H1 (cell line): Measurements from ENCODE around the gene PTX3. TPM values are rescaled to one million over a fixed set of nuclear protein-coding genes. Genes with fewer than 3 reads are reported as not detected.

Source experiments
- CTCF ChIA-PET: fragments of 300-600 bp; sonication (Branson Sonifier 250); formaldehyde crosslinking; loops from one replicate; lab custom pipeline; 2021; ENCODE audit not compliant: partially characterized antibody; lab: Charles Lee
- POLR2A ChIA-PET: fragments of 300-600 bp; sonication (Branson Sonifier 250); formaldehyde crosslinking; loops from one replicate; lab custom pipeline; 2021; ENCODE audit warnings: inconsistent platforms; ENCODE audit not compliant: partially characterized antibody; lab: Charles Lee
- DNase-seq, 2 experiments: peaks; one replicate each; pipeline versions ENCODE4 v3.0.0 to v3.0.0-alpha.2; 2010 to 2022; ENCODE audit warnings: low spot score in 2 of 2, low read depth in 1 of 2, mixed read lengths in 1 of 2
- FAIRE-seq: peaks from 2 replicates; lab custom pipeline; 2011; peaks lifted over from hg19 to GRCh38; lab: Jason Lieb, UNC
- H2AFZ ChIP-seq: 2 replicates; pipeline ENCODE4 v1.8.1; 2012; ENCODE audit warnings: low read length, inconsistent platforms
- H2AK5ac ChIP-seq: 2 replicates; pipeline ENCODE4 v1.6.1; 2013; ENCODE audit warnings: low read depth, low read length
- H2BK120ac ChIP-seq: replicated peaks from 2 replicates; pipeline ENCODE3; 2013; ENCODE audit warnings: low read depth, low read length, inconsistent platforms
- H2BK12ac ChIP-seq: 2 replicates; pipeline ENCODE4 v1.6.1; 2013; ENCODE audit warnings: low read depth, low read length
- H2BK15ac ChIP-seq: 2 replicates; pipeline ENCODE4 v1.6.1; 2013; ENCODE audit warnings: low read length
- H2BK20ac ChIP-seq: 2 replicates; pipeline ENCODE4 v1.6.1; 2013; ENCODE audit warnings: low read length
- H2BK5ac ChIP-seq: 2 replicates; pipeline ENCODE4 v1.6.1; 2013; ENCODE audit warnings: low read depth, low read length
- H3K14ac ChIP-seq: 2 replicates; pipeline ENCODE4 v1.6.1; 2013; ENCODE audit warnings: inconsistent platforms; ENCODE audit not compliant: insufficient read length
- H3K18ac ChIP-seq: 2 replicates; pipeline ENCODE4 v1.6.1; 2013; ENCODE audit warnings: low read length; ENCODE audit errors: extremely low read depth
- H3K23ac ChIP-seq: 2 replicates; pipeline ENCODE4 v1.6.1; 2013; ENCODE audit warnings: inconsistent platforms; ENCODE audit not compliant: insufficient read length
- H3K23me2 ChIP-seq: 2 replicates; pipeline ENCODE4 v1.6.1; 2013; ENCODE audit warnings: low read depth, low read length
- H3K27ac ChIP-seq: 2 replicates; pipeline ENCODE4 v1.6.1; 2011; ENCODE audit warnings: low read depth, low read length, inconsistent platforms
- H3K27me3 ChIP-seq, 4 experiments: replicated peaks in 1 of 4; 1 replicate in 1 of 4; 2 replicates in 3 of 4; pipeline versions ENCODE4 v1.6.1 to v1.8.1; 2011 to 2013; ENCODE audit warnings: low read length in 3 of 4, mild to moderate bottlenecking in 3 of 4, inconsistent platforms in 2 of 4, mixed read lengths in 2 of 4, moderate library complexity in 1 of 4; ENCODE audit not compliant: control insufficient read depth in 3 of 4, insufficient read depth in 3 of 4; ENCODE audit errors: extremely low read depth in 1 of 4
- H3K36me3 ChIP-seq, 4 experiments: 2 replicates each; pipeline versions ENCODE4 v1.6.1 to v1.8.1; 2011 to 2013; ENCODE audit warnings: mild to moderate bottlenecking in 4 of 4, low read length in 3 of 4, moderate library complexity in 2 of 4, control low read depth in 1 of 4, inconsistent platforms in 1 of 4; ENCODE audit not compliant: insufficient read depth in 4 of 4, control insufficient read depth in 2 of 4
- H3K4ac ChIP-seq: replicated peaks from 2 replicates; pipeline ENCODE3; 2013; ENCODE audit warnings: low read length, low read depth, mixed read lengths, inconsistent platforms; ENCODE audit not compliant: insufficient read length
- H3K4me1 ChIP-seq, 4 experiments: replicated peaks in 1 of 4; 1 replicate in 1 of 4; 2 replicates in 3 of 4; pipeline versions ENCODE4 v1.6.1 to v1.8.1; 2011 to 2013; ENCODE audit warnings: low read length in 3 of 4, inconsistent platforms in 2 of 4, mixed read lengths in 1 of 4; ENCODE audit not compliant: insufficient read depth in 4 of 4, control insufficient read depth in 3 of 4
- H3K4me2 ChIP-seq, 2 experiments: 2 replicates each; pipeline versions ENCODE4 v1.6.1 to v1.8.1; 2011 to 2013; ENCODE audit warnings: low read depth in 2 of 2, low read length in 2 of 2, control low read depth in 1 of 2, inconsistent platforms in 1 of 2, mild to moderate bottlenecking in 1 of 2; ENCODE audit not compliant: insufficient read depth in 1 of 2
- H3K4me3 ChIP-seq, 4 experiments: fragments of 200-600, 300-600 bp in 1 of 4; sonication (generic), shearing (Covaris generic), sonication (Bioruptor Twin) in 1 of 4; 2 replicates each; pipeline versions ENCODE4 v1.5.1 to v1.8.1; 2011 to 2016; ENCODE audit warnings: low read length in 4 of 4, low read depth in 3 of 4, control low read depth in 2 of 4, inconsistent platforms in 2 of 4, mild to moderate bottlenecking in 2 of 4, mixed read lengths in 1 of 4, moderate library complexity in 1 of 4; ENCODE audit not compliant: insufficient read depth in 2 of 4; ENCODE audit errors: extremely low read depth in 1 of 4
- H3K56ac ChIP-seq: replicated peaks from 2 replicates; pipeline ENCODE3; 2013; ENCODE audit warnings: low read depth, mild to moderate bottlenecking, mixed read lengths, low read length, inconsistent platforms; ENCODE audit not compliant: insufficient read length
- H3K79me1 ChIP-seq: 2 replicates; pipeline ENCODE4 v1.6.1; 2013; ENCODE audit warnings: low read depth, low read length, control low read depth
- H3K79me2 ChIP-seq, 2 experiments: 2 replicates each; pipeline versions ENCODE4 v1.6.1 to v1.8.1; 2012 to 2013; ENCODE audit warnings: low read length in 2 of 2, mild to moderate bottlenecking in 2 of 2, inconsistent platforms in 1 of 2; ENCODE audit not compliant: insufficient read depth in 2 of 2, control insufficient read depth in 1 of 2
- H3K9ac ChIP-seq, 4 experiments: replicated peaks in 1 of 4; 1 replicate in 1 of 4; 2 replicates in 3 of 4; pipeline versions ENCODE4 v1.6.1 to v1.8.1; 2011 to 2013; ENCODE audit warnings: low read depth in 3 of 4, low read length in 3 of 4, control low read depth in 2 of 4, mild to moderate bottlenecking in 2 of 4, moderate library complexity in 2 of 4, inconsistent platforms in 1 of 4; ENCODE audit errors: extremely low read depth in 1 of 4
- H3K9me3 ChIP-seq, 2 experiments: 2 replicates each; pipeline versions ENCODE4 v1.6.1 to v1.8.1; 2012 to 2013; ENCODE audit warnings: mild to moderate bottlenecking in 2 of 2, moderate library complexity in 2 of 2, control low read depth in 1 of 2, inconsistent platforms in 1 of 2, low read depth in 1 of 2, low read length in 1 of 2, mixed read lengths in 1 of 2; ENCODE audit not compliant: insufficient read depth in 2 of 2
- H4K20me1 ChIP-seq, 2 experiments: replicated peaks in 1 of 2; 2 replicates each; pipeline versions ENCODE3 to v1.8.1; 2011 to 2013; ENCODE audit warnings: inconsistent platforms in 2 of 2, low read length in 2 of 2, mild to moderate bottlenecking in 1 of 2; ENCODE audit not compliant: insufficient read depth in 2 of 2, control insufficient read depth in 1 of 2
- H4K5ac ChIP-seq: 2 replicates; pipeline ENCODE4 v1.6.1; 2013; ENCODE audit warnings: low read length, low read depth, mixed read lengths, inconsistent platforms; ENCODE audit not compliant: insufficient read length
- H4K8ac ChIP-seq: 2 replicates; pipeline ENCODE4 v1.8.0; 2013; ENCODE audit warnings: mild to moderate bottlenecking, moderate library complexity, low read length, inconsistent platforms; ENCODE audit not compliant: insufficient read depth; ENCODE audit errors: extremely low read depth
- H4K91ac ChIP-seq: replicated peaks from 2 replicates; pipeline ENCODE3; 2013; ENCODE audit warnings: low read length, mixed read lengths, inconsistent platforms; ENCODE audit not compliant: insufficient read length
- BCL11A ChIP-seq, 2 experiments: IDR thresholded peaks; one replicate each; pipeline ENCODE4 v1.6.1; 2011; ENCODE audit warnings: low read depth in 2 of 2, low read length in 2 of 2, mild to moderate bottlenecking in 2 of 2
- CHD2 ChIP-seq: IDR thresholded peaks from 2 replicates; pipeline ENCODE4 v1.6.1; 2012; ENCODE audit warnings: low read length, improper control_type of control experiment
- EZH2 ChIP-seq: fragments of 200-600 bp; sonication (generic); IDR thresholded peaks from 2 replicates; pipeline ENCODE4 v1.7.1; 2012; ENCODE audit warnings: low read depth, mild to moderate bottlenecking, moderate library complexity, low read length, inconsistent platforms; ENCODE audit not compliant: severe bottlenecking
- FOSL1 ChIP-seq: IDR thresholded peaks from 2 replicates; pipeline ENCODE4 v1.6.1; 2011; ENCODE audit warnings: mild to moderate bottlenecking, low read depth, low read length, moderate library complexity; ENCODE audit not compliant: insufficient read depth
- HDAC6 ChIP-seq: IDR thresholded peaks from one replicate; pipeline ENCODE4 v1.7.1; 2012; ENCODE audit warnings: low read depth, mild to moderate bottlenecking, inconsistent platforms, low read length, moderate library complexity
- PHF8 ChIP-seq: fragments of 200-600 bp; sonication (generic); conservative IDR thresholded peaks from 2 replicates; pipeline ENCODE4 v1.7.1; 2012; ENCODE audit warnings: low read depth, mild to moderate bottlenecking, inconsistent platforms, low read length, moderate library complexity
- RNF2 ChIP-seq: fragments of 200-900, 300-1000 bp; sonication (generic); IDR thresholded peaks from 2 replicates; pipeline ENCODE4 v1.7.1; 2016; ENCODE audit warnings: borderline replicate concordance, low read depth, mild to moderate bottlenecking, antibody characterized with exemption, low read length; ENCODE audit not compliant: poor library complexity, severe bottlenecking; ENCODE audit errors: missing control alignments
- SP1 ChIP-seq: IDR thresholded peaks from 2 replicates; pipeline ENCODE4 v1.6.1; 2011; ENCODE audit warnings: low read depth, low read length
- YY1 ChIP-seq: IDR thresholded peaks from 2 replicates; pipeline ENCODE4 v1.6.1; 2011; ENCODE audit warnings: low read depth, mild to moderate bottlenecking, low read length
- WGBS, 2 experiments: shearing (Covaris generic) in 1 of 2; methylation state at CpG; one replicate each; pipeline versions ENCODE4 v1.1.6 to v1.1.7; 2013 to 2015; ENCODE audit warnings: low lambda C conversion rate in 2 of 2, mixed read lengths in 2 of 2, inconsistent platforms in 1 of 2, low coverage in 1 of 2, missing lambda C conversion rate in 1 of 2; ENCODE audit not compliant: insufficient replicate concordance in 2 of 2, insufficient coverage in 1 of 2, insufficient read length in 1 of 2; ENCODE audit errors: extremely low coverage in 1 of 2, missing lambda C conversion rate in 1 of 2; 5-methylcytosine and 5-hydroxymethylcytosine counted together
- polyA plus RNA-seq, 7 experiments: library from polyadenylated mRNA; depleted of rRNA in 3 of 7; stranded (reverse) in 5 of 7; unstranded in 2 of 7; fragments of >200 nt in 5 of 7; fragments of 200-250 nt in 2 of 7; gene quantifications; 1 replicate in 5 of 7; 2 replicates in 1 of 7; 4 replicates in 1 of 7; pipeline versions ENCODE4 v1.2.1 to v1.2.3, GENCODE V29; 2011 to 2013; ENCODE audit warnings: missing spikeins in 2 of 7, mixed read lengths in 2 of 7
- total RNA-seq: library from RNA; stranded (reverse); fragmentation: NEBNext Ultra II Directional; extraction: Animal tissue kit (Norgen Biotek cat#: 25700); gene quantifications from 2 replicates; pipeline ENCODE4 v1.2.1, GENCODE V29; 2021

PTX3 gene
- total and polyA plus RNA-seq, 2 of the 8 experiments (the other 6 are each of a cell fraction or from before 2014, with no cell fraction given), result 1.2 to 1.7 TPM

DNA sequence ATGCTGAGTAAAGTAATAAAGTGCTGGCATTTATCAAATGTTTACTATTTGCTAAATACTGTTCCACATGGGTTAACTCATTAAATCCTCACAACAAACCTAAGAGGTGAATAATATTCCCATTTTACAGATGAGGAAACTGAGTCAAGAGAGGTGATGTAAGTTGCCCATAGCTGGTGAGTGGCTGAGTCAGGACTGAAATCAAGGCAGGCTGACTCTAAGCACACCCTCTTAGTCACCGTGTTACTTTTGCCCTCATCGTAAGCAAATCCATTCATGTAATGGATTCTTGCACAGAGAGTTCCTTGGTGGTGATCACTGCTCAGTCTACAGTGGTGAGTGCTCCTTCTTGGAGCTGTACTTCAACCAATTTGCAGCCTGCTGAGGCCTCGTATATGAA is 28.9 kb upstream of the PTX3 start:
- ChIA-PET CTCF (interaction anchor here (1.2 kb wide), 1 partner anchor 233 kb away, joined by 3 read pairs; no protein-coding TSS in a partner anchor), POLR2A (no interaction called here)
- no peak overlapping the region for H3K9ac ChIP-seq
- H3K36me3 ChIP-seq, result no peaks in the 10 kb centered on the region
- no peak for TF ChIP-seq RNF2
- TF ChIP-seq BCL11A (IDR thresholded peaks at IDR 0.05; ENCODE audit: low read depth in 2 of 2, low read length in 2 of 2), result no peak
- no peak for TF ChIP-seq EZH2
- no peak for TF ChIP-seq HDAC6
- no peak for TF ChIP-seq CHD2
- no peak for TF ChIP-seq YY1
- TF ChIP-seq PHF8, result no peak
- no peak for TF ChIP-seq SP1
- TF ChIP-seq FOSL1, result no peak
- no peak for FAIRE-seq
- no peak overlapping the region for H3K23ac ChIP-seq
- H2BK20ac ChIP-seq, result no peak overlapping the region
- no peak overlapping the region for H4K5ac ChIP-seq
- no peak overlapping the region for H3K4me3 ChIP-seq
- H3K27me3 ChIP-seq, result no peaks in the 10 kb centered on the region
- no peak overlapping the region for H2AFZ ChIP-seq
- DNase-seq, result no peak
- H3K79me2 ChIP-seq, result no peaks in the 10 kb centered on the region
- no peak overlapping the region for H3K14ac ChIP-seq
- no peaks in the 10 kb centered on the region for H3K79me1 ChIP-seq
- no peak overlapping the region for H4K91ac ChIP-seq
- H3K4me1 ChIP-seq, result peaks cover 0 to 10% (median 0%) of the 10 kb centered on the region in 4 experiments; a peak in 2 of 7 replicates
- no peaks in the 10 kb centered on the region for H3K9me3 ChIP-seq
- H4K20me1 ChIP-seq, result no peaks in the 10 kb centered on the region
- no peak overlapping the region for H2BK12ac ChIP-seq
- H2BK120ac ChIP-seq, result no peak overlapping the region
- H4K8ac ChIP-seq, result no peak overlapping the region
- H2AK5ac ChIP-seq, result no peak overlapping the region
- no peak overlapping the region for H3K56ac ChIP-seq
- no peak overlapping the region for H3K27ac ChIP-seq
- H3K18ac ChIP-seq, result no peak overlapping the region; the same call in 1 of the 2 replicates
- H3K4ac ChIP-seq, result no peak overlapping the region
- no peak overlapping the region for H2BK5ac ChIP-seq
- H3K4me2 ChIP-seq, result no peak overlapping the region
- no peak overlapping the region for H2BK15ac ChIP-seq
- H3K23me2 ChIP-seq, result no peaks in the 10 kb centered on the region
- WGBS, 2 experiments, result 80% methylated on average over 3 of the region's 3 CpGs; no CpG with 5 or more reads in 1 of the 2 experiments
